Left cardiac atrium (tissue), 4 donors: Measurements from ENCODE around the gene ZNF655. TPM values are rescaled to one million over a fixed set of nuclear protein-coding genes. Genes with fewer than 3 reads are reported as not detected.
"Not testable (repeated sequence)": the region's sequence is repeated elsewhere in the genome, so short reads cannot be mapped to it uniquely, and the experiment has no call there.

Experiments
- ATAC-seq, 2 donors: fragments of 200-7000 bp; cut with Tn5 transposase; one replicate each; pipeline ENCODE4 v1.9.1; 2020; ENCODE audit warnings: mild to moderate bottlenecking in 2 of 2, moderate library complexity in 2 of 2
- DNase-seq: peaks from one replicate; pipeline ENCODE4 v3.0.0-alpha.2; 2020
- intact Hi-C, 2 donors: fragments of 100-400 bp; cut with DNase I; formaldehyde crosslinking; loops; one replicate each; pipeline versions ENCODE4 v1.14.1 to v1.15.1; 2022 to 2023
- long read RNA-seq: library from polyadenylated mRNA; unstranded; transcript quantifications from one replicate; pipeline ENCODE4 v2.0.0, GENCODE V29; 2021
- total RNA-seq, 2 donors: library from RNA; stranded (reverse); fragmentation: NEBNext Ultra II Directional; extraction: Animal tissue kit (Norgen Biotek cat#: 25700); gene quantifications; one replicate each; pipeline ENCODE4 v1.2.1, GENCODE V29; 2021
- donor health status: DM: no; HTN: yes; CAD: no.
- donor health status: DM: no; HTN: yes; CAD: no; lungs with severe emphysema.
- donor health status: DM: yes; HTN: yes; CAD: no.
- donor health status: Dilated cardiomyopathy.

The ZNF655 gene
- total RNA-seq, result 10 to 100 TPM; 31.5 to 45.1 TPM
- long read RNA-seq, full-length matches to known transcripts, result 17 of 21 reads
- long read RNA-seq, partial matches to known transcripts, result 1 of 21 reads
- long read RNA-seq, other reads (novel, unspliced or antisense), result 3 of 21 reads

- intact Hi-C loops, result no loop called here
- ATAC-seq (peak; percentile 98), DNase-seq (peak; percentile 94)
These were observed at the start of gene ZNF655 for GRCh38 chr7:99558306-99559174. ZNF655 (plus strand) TSS chr7:99558642; CDS start chr7:99560560, 1,918 bp downstream.

GRCh38 chr7:99514050-99514449 lies 44.4 kb upstream of the ZNF655 start:
- ATAC-seq, result no peak
- no peak for DNase-seq
- intact Hi-C loops, result no loop called here

GRCh38 chr7:99521399-99521798 lies 37.0 kb upstream of the ZNF655 start:
- DNase-seq, result no peak
- no peak for ATAC-seq
- intact Hi-C loops, result no loop called here

- ATAC-seq (peak in 1 of 2 donors; percentile 32), DNase-seq (no peak)
- intact Hi-C loops, result no loop called here
These were observed 32.6 kb upstream of the ZNF655 start for GRCh38 chr7:99525713-99526440.

- ATAC-seq, result no peak
- intact Hi-C loops, result no loop called here
- DNase-seq, result no peak
These were observed 27.1 kb upstream of the ZNF655 start for GRCh38 chr7:99531354-99531765.

- intact Hi-C loops, result no loop called here
These were observed 22.8 kb upstream of the ZNF655 start for GRCh38 chr7:99535667-99536066.

GRCh38 chr7:99539213-99539811 lies 19.1 kb upstream of the ZNF655 start:
- ATAC-seq, result no peak
- DNase-seq, result no peak
- intact Hi-C loops, result no loop called here

More at GRCh38 chr7:99535667-99536066, 22.8 kb upstream of the ZNF655 start:
- DNase-seq, result no peak
- no peak for ATAC-seq

GRCh38 chr7:99540542-99540941 lies 17.9 kb upstream of the ZNF655 start:
- DNase-seq (no peak), ATAC-seq (no peak)
- intact Hi-C loops, result no loop called here

- intact Hi-C loops, result no loop called here
These were observed 17.2 kb upstream of the ZNF655 start for GRCh38 chr7:99541212-99541611.

GRCh38 chr7:99543081-99543671 lies 15.3 kb upstream of the ZNF655 start:
- DNase-seq (no peak), ATAC-seq (no peak)
- intact Hi-C loops, result no loop called here

More at GRCh38 chr7:99541212-99541611, 17.2 kb upstream of the ZNF655 start:
- no peak for DNase-seq
- ATAC-seq, result no peak

GRCh38 chr7:99543916-99544315 lies 14.5 kb upstream of the ZNF655 start:
- intact Hi-C loops, result no loop called here
- no peak for DNase-seq
- no peak for ATAC-seq

- DNase-seq, intact Hi-C loops, ATAC-seq: not testable (repeated sequence)
These were observed 13.1 kb upstream of the ZNF655 start for GRCh38 chr7:99545308-99545707.

- DNase-seq, intact Hi-C loops, ATAC-seq: not testable (repeated sequence)
These were observed 8.9 kb upstream of the ZNF655 start for GRCh38 chr7:99549545-99549944.

- no peak for DNase-seq
- intact Hi-C loops, result loop anchor here in 1 of 2 donors (5.0 kb wide), 1 partner anchor 49 kb away; the partner anchor contains the start of genes ZKSCAN5 and ZNF394
- ATAC-seq, result peak; percentile 11 to 37
These were observed 7.1 kb upstream of the ZNF655 start for GRCh38 chr7:99551334-99551733.

GRCh38 chr7:99551767-99552463 lies 6.5 kb upstream of the ZNF655 start, which contains the start of gene FAM200A:
FAM200A (minus strand) TSS chr7:99552114; CDS start chr7:99548407, 3,707 bp downstream.
- DNase-seq (peak; percentile 94), ATAC-seq (peak; percentile 99 to 100)
- intact Hi-C loops, result loop anchor here in 1 of 2 donors (5.0 kb wide), 1 partner anchor 50 kb away; the partner anchor contains the start of genes ZKSCAN5 and ZNF394

- intact Hi-C loops, result loop anchor here in 1 of 2 donors (5.0 kb wide), 1 partner anchor 51 kb away; the partner anchor contains the start of genes ZKSCAN5 and ZNF394
These were observed 5.4 kb upstream of the ZNF655 start for GRCh38 chr7:99553039-99553438.

GRCh38 chr7:99554939-99555338 lies 3.5 kb upstream of the ZNF655 start:
- no peak for ATAC-seq
- intact Hi-C loops, result loop anchor here in 1 of 2 donors (5.0 kb wide), 1 partner anchor 53 kb away; the partner anchor contains the start of genes ZKSCAN5 and ZNF394
- DNase-seq, result no peak

More at GRCh38 chr7:99553039-99553438, 5.4 kb upstream of the ZNF655 start:
- DNase-seq, result no peak
- ATAC-seq, result no peak

- intact Hi-C loops, result no loop called here
- DNase-seq, result no peak
- ATAC-seq, result no peak
These were observed 1.2 kb upstream of the ZNF655 start for GRCh38 chr7:99557196-99557607.
